Skin of body (tissue), 2 donors: Measurements from ENCODE around the gene EVX1. TPM values are rescaled to one million over a fixed set of nuclear protein-coding genes. Genes with fewer than 3 reads are reported as not detected.

ENCODE experiments used
- DNase-seq: peaks from one replicate; lab custom pipeline; 2025; lab: John Stamatoyannopoulos, UW
- total RNA-seq: library from RNA; depleted of rRNA; stranded (reverse); fragments of >200 nt; gene quantifications from one replicate; pipeline ENCODE4 v1.2.3, GENCODE V29; 2014

EVX1 gene
- total RNA-seq, 1 donor from 2014 or later: not detected

DNA sequence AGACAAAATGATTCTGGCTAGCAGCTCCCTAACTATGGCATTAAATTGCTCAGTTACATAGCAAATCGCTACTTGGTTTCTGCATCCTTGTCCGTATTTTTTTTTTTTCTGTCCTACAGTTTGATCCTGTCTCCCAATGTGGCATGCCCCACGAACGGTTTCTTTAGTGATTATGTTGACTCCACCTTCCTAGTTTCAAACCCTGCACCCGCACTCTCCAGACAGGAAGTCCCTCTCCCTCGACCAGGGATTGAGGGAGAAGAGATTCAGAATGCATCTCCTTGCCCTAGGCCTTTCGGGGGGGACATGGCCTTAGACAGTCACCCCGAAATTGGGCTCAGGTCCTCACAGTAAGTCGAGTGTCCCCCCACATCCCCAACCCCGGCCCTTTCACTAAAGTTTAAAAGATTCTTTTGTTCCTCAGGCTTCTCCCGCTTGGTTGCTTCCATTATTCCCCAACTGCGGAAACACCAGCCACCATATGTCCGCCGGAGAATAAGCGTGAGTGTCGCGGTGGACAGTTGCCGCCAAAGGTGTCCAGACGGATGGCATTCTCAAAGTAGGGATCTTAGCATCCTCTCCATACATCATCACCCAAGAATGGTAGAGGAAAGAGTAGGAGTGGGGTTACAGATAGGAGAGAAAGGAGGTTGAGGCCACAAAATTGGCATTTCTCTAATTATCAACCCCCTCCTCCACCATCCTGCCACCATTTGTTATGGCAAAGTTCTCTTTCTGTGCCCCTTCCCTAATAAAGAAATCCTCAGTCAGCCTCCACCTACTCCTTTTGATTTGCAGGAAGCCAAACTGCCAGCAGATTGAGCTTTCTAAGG lies 7.3 kb downstream of the EVX1 start:
- DNase-seq: no peak

DNA sequence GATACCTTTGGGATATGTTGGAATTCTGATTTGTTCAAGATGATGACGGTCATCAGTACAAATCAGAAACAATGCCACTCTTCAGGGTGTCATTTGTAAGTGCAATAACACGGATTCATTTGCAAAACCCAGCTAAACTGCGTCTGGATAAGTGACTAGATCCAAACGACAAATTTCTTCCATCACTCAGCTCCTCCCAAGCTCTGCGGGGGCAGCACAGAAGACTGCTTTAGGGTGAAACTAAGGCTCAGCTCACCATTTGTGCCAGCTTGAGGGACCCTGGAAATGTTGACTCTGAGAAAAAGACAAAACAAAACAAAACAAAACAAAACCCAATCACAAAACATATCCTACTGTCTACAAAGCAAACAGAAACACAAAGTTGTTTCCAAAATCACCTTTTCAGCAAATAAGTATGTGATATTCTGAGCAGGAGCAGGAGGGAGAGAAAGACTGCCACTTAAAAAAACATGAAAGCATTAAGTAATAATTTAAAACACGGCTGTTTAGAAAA lies 8.0 kb downstream of the EVX1 start:
- no peak for DNase-seq

DNA sequence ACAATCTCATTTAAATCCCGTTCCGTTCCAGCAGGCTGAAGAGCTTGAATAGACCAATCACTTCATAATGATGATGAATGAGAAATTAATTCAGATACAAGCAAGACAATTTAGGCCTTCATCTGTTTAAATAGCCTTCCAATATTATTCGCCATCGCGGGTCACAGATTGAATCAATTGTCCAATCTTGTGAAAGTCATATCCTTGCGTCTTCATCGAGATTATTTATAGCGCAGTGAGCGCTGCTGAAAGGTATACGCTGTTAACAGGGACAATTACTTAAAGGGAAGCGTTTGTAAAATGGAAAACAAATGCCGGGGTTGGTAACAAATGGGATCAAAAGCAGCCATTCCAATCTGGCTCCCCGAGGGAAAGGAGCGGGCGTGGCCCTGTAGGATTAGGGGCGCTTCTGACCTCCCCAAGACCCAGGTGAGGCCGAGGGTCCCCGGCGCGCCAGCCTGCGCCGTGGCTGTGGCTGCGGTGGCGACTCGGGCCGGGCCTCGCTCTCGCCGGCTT lies 8.6 kb downstream of the EVX1 start:
- DNase-seq: no peak

DNA sequence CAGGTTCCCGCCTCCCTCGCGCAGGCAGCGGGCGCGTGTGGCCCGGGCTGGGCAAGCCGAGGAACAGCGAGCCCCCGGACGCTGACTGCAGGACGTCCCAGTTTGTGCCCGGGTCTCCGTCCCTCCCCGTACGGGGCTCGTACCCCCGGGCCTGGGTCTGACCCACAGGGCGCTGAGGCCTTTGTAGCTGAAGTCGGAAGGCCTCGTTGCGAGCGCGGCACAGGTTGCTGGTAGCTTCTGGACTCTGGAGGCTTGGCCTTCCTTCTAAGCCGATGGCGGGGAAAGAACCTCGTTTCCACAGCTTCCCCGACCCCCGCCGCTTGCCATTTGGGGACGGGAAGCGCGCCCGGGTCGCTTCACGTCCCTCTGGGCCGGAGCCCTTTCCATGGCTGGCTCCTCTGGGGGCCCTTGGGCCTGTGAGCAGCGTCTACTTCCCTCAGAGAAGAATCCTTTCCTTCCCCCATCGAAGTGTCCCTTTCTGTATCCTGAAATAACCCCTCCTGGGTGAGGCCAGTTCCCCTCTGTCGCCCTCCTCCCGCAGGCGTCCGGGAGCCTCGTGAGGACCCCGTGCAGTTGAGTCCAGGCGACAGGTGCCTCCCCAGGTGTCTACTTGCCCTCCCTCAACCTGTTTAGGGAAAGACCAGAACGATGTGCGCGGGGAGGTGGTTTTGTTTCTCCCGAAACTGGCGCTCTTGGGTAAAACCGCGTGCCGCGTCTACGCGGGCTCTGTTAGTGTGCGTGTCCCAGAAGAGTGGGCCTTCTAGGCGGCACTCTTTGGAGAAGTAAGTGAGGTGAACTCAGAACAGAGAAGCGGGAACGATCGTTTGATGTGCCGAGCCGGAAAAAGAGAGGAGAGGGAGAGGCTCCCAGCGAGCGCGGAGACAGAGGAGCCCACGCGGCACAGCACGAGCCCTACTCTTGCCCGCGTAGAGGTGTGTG lies 9.3 kb downstream of the EVX1 start:
- no peak for DNase-seq

DNA sequence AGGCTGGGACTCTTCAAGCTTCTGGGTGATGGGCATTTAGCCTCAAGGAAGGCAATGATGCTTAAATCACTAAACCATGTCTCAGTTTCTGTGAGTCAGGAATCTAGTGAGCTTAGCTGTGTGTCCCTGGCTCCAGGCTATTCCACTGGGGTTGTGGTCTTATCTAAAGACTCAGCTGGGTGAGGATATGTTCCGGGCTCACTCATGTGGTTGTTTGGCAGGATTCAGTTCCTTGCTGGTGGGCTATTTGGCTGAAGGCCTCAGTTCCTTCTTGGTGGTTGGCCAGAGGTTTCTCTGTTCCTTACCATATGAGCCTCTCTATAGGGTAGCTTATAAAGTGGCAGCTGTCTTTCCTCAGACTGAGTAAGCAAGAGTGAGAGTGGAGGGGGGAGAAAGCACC lies 12.0 kb downstream of the EVX1 start:
- no peak for DNase-seq

DNA sequence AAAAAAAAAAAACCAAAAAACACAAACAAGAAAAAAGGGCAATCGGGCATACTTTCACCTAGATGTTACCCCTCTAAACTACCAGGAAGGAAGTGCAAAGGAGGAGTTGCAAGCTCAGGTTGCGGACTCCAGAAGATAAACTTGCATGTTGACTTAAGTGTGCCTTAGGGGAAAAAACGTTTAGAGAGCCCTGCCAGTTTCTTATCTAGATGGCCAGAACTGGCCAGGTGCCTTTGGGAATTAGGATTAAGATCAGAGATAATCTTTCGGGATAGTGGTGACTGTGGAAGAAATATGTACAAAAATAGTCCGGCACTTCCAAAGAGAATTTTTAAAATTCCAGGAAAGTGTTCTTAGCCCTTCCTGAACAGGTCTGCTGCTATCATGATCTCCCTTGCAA lies 17.6 kb downstream of the EVX1 start:
- no peak for DNase-seq

DNA sequence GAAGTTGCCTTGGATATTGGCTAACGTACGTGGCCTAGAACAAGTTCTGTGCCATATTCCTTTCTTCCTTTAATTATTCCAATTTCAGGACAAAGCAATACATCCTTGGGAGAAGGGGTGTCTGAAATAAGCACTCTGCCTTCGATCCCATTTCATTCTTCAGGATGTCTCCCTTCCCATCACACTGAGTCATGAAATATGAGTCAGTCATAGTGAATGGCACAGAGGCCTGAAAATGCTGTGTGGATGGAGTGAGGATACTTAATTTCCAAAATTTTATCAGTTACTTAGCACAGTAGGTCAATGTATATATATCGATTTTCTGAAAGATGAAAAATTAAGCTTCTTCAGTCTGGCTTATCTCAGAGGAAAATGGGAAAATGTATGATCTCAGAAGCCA lies 19.5 kb downstream of the EVX1 start:
- DNase-seq: no peak

DNA sequence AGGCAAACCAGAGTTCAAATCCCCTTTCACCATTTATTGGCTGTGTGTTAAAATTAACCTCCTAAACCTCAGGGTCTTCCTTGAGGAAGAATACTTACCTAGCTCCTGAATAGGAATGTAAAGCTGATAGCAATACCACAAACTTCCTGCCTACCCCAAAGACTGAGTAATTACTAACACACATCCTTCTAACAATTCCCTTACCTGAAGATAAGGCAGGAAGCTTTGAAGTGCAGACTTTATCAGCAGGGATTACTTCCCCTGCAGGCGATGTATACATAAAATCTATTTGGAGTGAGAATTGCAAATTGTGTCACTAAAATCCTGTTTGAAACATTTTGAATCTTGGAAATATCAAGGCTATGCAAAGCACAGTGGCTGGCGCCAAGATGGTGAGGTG lies 21.2 kb downstream of the EVX1 start:
- no peak for DNase-seq

DNA sequence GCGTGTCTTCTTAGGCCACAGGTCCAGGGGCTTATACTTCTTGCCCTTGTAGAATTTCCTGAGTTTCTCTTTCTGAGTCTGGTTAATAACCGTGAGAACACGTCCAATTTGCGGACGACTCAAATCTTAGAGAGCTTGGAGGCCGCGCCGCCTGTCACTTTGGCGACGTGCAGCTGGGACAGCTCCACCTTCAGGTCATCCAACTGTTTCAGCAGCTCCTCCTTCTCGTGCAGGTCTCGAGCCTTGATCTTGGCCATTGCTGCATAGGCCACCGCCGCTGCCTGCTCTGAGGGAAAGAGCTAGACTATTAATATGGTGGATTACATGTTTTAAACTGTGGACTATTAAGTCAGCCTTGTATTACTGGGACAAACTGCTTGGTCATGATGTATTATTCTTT lies 26.9 kb downstream of the EVX1 start:
- no peak for DNase-seq

DNA sequence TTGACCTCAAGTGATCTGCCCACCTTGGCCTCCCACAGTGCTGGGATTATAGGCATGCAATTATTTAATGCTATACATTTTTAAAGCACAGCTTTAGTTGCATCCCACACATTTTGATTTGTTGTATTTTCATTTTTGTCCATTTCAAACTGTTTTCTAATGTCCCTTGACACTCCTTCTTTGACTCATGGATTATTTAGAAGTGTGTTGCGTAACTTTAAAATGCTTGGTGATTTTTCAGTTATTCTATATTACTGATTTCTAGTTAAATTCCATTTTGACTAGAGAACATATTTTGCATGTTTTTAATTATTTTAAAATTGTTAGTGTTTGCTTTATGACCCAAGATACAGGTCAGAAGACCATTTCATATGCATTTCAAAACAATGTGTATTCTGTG lies 28.8 kb downstream of the EVX1 start:
- DNase-seq: no peak

DNA sequence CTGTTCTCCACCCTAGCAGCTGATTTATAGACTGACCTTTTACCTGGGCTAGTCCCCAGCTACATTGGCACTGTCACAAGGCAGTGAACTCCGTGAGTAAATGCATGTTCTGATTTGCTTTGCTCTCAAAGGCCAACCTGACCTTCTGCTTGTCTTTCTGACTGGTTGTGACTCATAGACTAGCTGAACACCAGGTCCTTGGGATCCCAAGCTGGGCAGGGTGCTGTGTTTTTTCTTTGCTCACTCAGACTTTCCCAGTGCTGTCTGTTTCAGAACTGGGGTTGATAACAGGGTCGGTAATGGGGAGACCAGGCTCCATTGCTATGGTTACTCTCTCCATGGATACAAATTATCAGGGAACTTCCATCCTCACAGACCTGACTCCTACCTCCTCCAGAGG lies 35.0 kb downstream of the EVX1 start:
- no peak for DNase-seq

DNA sequence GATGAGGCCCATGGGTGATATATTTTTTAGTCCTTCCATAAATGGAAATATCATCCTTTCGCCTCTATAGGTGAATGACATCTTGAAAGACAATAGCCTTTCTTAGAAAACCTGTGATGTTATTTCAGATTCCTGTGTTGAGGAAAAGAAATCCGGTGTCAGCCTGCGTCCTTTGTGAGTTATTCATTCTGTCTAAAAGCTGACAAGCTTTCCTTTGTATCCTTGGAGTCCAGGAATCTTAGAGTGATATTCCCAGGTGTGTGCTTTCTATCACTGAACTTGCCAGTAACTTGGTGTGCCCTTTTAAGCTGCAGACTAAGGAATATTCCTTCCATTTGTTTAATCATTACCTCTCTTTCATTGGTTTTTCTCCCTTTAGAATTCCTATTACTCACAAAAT lies 41.0 kb downstream of the EVX1 start:
- DNase-seq: no peak

DNA sequence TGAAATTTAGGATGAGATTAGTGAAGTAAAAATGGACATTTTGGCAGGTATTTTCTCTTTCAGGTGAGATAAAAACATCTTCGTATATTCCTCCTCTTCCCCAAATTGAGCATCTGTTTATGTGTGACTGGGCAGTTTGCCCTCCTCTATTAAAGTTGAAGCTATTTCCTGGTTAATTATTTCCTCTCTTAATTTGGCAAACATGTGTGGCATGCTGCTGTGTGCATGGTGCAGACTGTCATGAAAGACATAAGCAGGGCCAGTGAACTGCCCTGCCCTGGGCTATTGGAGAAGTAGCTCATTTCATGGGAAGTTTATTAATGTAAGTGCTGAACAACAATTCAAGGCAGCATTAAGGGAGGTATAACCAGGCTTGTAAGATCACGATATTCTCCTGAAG lies 52.6 kb downstream of the EVX1 start:
- no peak for DNase-seq

DNA sequence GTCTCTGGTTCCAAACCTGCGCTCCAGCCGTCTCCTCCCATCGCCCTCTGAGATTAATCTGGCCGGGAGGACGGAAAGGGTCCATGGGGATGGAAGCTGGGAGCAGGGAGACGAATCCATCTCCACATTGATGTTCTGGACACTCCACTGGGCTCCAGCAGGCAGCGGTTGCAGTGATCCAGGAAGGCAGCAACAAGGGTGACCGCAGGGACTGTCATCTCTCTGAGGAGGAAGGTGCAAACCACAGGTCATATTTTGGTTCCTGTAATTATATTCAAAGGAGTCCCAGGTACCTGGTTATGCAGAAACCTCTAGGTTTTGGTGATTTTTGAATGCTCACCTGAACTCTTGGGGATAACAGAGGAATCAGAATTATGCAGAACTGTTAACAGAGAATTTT lies 54.8 kb downstream of the EVX1 start:
- DNase-seq: no peak

Other genes with a start within 250 kb of the EVX1 start
- gene HOXA1, start 146.8 kb upstream of the EVX1 start, total RNA-seq: 0.59 TPM
- gene HOXA2, start 140.1 kb upstream of the EVX1 start, total RNA-seq: 0.89 TPM
- 0.69 TPM for gene HOXA4, start 112.0 kb upstream of the EVX1 start, total RNA-seq
- 4.7 TPM for gene HOXA5, start 99.1 kb upstream of the EVX1 start, total RNA-seq
- 3.3 TPM for gene HOXA6, start 95.0 kb upstream of the EVX1 start, total RNA-seq
- 4.9 TPM for gene HOXA3, start 90.2 kb upstream of the EVX1 start, total RNA-seq
- 1.5 TPM for gene HOXA7, start 86.1 kb upstream of the EVX1 start, total RNA-seq
- gene HOXA9, start 77.3 kb upstream of the EVX1 start, total RNA-seq: 9.6 TPM
- 2.8 TPM for gene HOXA10, start 68.5 kb upstream of the EVX1 start, total RNA-seq
- gene HOXA11, start 57.6 kb upstream of the EVX1 start, total RNA-seq: 0.20 TPM
- gene HOXA13, start 42.7 kb upstream of the EVX1 start, total RNA-seq: 1.4 TPM